ENCODE measurements around the gene RSPO1. TPM values are rescaled to one million over a fixed set of nuclear protein-coding genes. Genes with fewer than 3 reads are reported as not detected.

The RSPO1 gene
- total and polyA plus RNA-seq, 2 donors (not counting 1 experiment from before 2014, with no cell fraction given) = not detected

DNA sequence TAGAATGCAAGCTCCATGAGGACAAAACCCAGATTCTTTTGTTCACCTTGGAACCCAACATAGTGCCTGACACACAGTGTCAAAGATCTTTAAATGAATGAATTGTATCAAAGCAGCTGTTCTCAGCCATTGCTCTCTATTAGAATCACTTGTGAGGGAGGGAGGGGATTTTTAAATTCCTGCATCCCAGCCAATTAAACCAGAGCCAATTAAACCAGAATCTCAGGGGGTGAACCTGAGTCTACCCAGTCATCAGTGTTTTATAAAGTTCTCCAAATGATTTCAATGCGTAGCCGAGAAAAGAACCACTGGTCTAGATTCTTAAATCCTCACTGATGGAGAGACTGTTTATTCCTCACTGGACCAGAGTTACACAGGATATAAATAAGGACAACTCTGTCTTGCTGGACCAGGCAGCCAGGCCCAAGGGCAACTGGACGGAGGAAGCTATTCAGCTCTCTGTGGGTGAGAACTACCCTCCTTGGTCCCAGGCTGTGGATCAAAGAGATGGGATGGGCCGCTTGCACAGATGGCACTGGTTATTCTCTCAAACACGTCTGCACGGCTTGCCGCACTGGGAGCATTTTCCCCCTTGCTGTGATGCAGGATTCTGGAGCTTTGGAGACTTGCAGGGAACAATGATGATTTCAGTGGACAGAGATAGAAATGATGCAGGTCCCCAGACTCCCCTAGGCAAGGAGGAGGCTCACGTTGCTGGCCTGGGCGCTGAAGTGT lies 37.6 kb upstream of the RSPO1 start:
- H3K36me3 ChIP-seq (replicated peaks in 1 of 2; ENCODE audit: control extremely low read depth in 1 of 2, control insufficient read depth in 1 of 2, extremely low read depth in 1 of 2, insufficient read depth in 2 of 2, low read length in 1 of 2) = no peaks in the 10 kb centered on the region
- no peaks in the 10 kb centered on the region for H3K79me2 ChIP-seq (ENCODE audit: control insufficient read depth, insufficient read depth, low read length)
- no peaks in the 10 kb centered on the region for H4K20me1 ChIP-seq (ENCODE audit: control insufficient read depth, insufficient read depth, low read length, poor library complexity, severe bottlenecking)
- no peaks in the 10 kb centered on the region for H3K9me3 ChIP-seq (ENCODE audit: control extremely low read depth in 1 of 3, control insufficient read depth in 2 of 3, insufficient read depth in 1 of 3, low read length in 2 of 3)
- ChIA-PET POLR2A (no interaction called here), CTCF (interaction anchor here (1.2 to 15.6 kb wide), 3 partner anchors 10 to 185 kb away, joined by 3 to 328 read pairs (median 18); no protein-coding TSS in a partner anchor)
- Mint-ChIP-seq H3K4me3 (no peak overlapping the region), H3K27me3 (peaks cover 10% of the 10 kb centered on the region), H3K9me3 (ENCODE audit: insufficient read depth) (no peaks in the 10 kb centered on the region), H3K27ac (peak overlapping the region; percentile 15), H3K4me1 (peaks cover 23% of the 10 kb centered on the region)
- DNase-seq (no peak), ATAC-seq (ENCODE audit: low read depth) (no peak)
- H3K4me3 ChIP-seq (ENCODE audit: control extremely low read depth in 1 of 5, extremely low read depth in 1 of 5, insufficient read depth in 1 of 5, low read depth in 2 of 5, low read length in 4 of 5) = no peak overlapping the region
- no peak overlapping the region for H3K27ac ChIP-seq (ENCODE audit: low read length in 2 of 2)
- peaks cover 0 to 15% (median 0%) of the 10 kb centered on the region in 4 experiments for H3K27me3 ChIP-seq (replicated peaks in 1 of 4; ENCODE audit: control extremely low read depth in 1 of 4, control insufficient read depth in 3 of 4, insufficient read depth in 4 of 4, low read length in 3 of 4)
- TF ChIP-seq, protein P1, sequence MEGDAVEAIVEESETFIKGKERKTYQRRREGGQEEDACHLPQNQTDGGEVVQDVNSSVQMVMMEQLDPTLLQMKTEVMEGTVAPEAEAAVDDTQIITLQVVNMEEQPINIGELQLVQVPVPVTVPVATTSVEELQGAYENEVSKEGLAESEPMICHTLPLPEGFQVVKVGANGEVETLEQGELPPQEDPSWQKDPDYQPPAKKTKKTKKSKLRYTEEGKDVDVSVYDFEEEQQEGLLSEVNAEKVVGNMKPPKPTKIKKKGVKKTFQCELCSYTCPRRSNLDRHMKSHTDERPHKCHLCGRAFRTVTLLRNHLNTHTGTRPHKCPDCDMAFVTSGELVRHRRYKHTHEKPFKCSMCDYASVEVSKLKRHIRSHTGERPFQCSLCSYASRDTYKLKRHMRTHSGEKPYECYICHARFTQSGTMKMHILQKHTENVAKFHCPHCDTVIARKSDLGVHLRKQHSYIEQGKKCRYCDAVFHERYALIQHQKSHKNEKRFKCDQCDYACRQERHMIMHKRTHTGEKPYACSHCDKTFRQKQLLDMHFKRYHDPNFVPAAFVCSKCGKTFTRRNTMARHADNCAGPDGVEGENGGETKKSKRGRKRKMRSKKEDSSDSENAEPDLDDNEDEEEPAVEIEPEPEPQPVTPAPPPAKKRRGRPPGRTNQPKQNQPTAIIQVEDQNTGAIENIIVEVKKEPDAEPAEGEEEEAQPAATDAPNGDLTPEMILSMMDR (IDR thresholded peaks at IDR 0.05) = no peak
- TF ChIP-seq EZH2 (IDR thresholded peaks at IDR 0.05; ENCODE audit: borderline replicate concordance, insufficient read depth, low read depth, low read length, poor library complexity, severe bottlenecking) = no peak
- H3K9ac ChIP-seq (ENCODE audit: low read length) = no peak overlapping the region
- WGBS (ENCODE audit: insufficient coverage) = 84% methylated on average over 8 of the region's 9 CpGs
- intact Hi-C loops (cut with micrococcal nuclease) = no loop called here
- H2AFZ ChIP-seq (ENCODE audit: insufficient read depth, low read depth, low read length, poor library complexity, severe bottlenecking) = no peak overlapping the region
- peaks cover 21 to 26% of the 10 kb centered on the region in 2 donors for H3K4me1 ChIP-seq (ENCODE audit: control insufficient read depth in 2 of 2, insufficient read depth in 2 of 2, low read length in 2 of 2)
- H3K4me2 ChIP-seq (replicated peaks; ENCODE audit: low read depth, low read length, poor library complexity, severe bottlenecking) = no peak overlapping the region

GRCh38 chr1:37671261-37671660 lies 36.6 kb upstream of the RSPO1 start:
- Histone ChIP-seq H2AFZ (ENCODE audit: insufficient read depth, low read depth, low read length, poor library complexity, severe bottlenecking) (no peak overlapping the region), H3K9me3 (ENCODE audit: control extremely low read depth in 1 of 3, control insufficient read depth in 2 of 3, insufficient read depth in 1 of 3, low read length in 2 of 3) (no peaks in the 10 kb centered on the region), H3K4me1 (ENCODE audit: control insufficient read depth in 2 of 2, insufficient read depth in 2 of 2, low read length in 2 of 2) (peaks cover 12 to 16% of the 10 kb centered on the region in 2 donors), H3K27me3 (replicated peaks in 1 of 4; ENCODE audit: control extremely low read depth in 1 of 4, control insufficient read depth in 3 of 4, insufficient read depth in 4 of 4, low read length in 3 of 4) (peaks cover 0 to 15% (median 0%) of the 10 kb centered on the region in 4 experiments), H3K27ac (ENCODE audit: low read length in 2 of 2) (no peak overlapping the region), H3K9ac (ENCODE audit: low read length) (no peak overlapping the region), H3K36me3 (replicated peaks in 1 of 2; ENCODE audit: control extremely low read depth in 1 of 2, control insufficient read depth in 1 of 2, extremely low read depth in 1 of 2, insufficient read depth in 2 of 2, low read length in 1 of 2) (no peaks in the 10 kb centered on the region), H4K20me1 (ENCODE audit: control insufficient read depth, insufficient read depth, low read length, poor library complexity, severe bottlenecking) (no peaks in the 10 kb centered on the region), H3K4me3 (ENCODE audit: control extremely low read depth in 1 of 5, extremely low read depth in 1 of 5, insufficient read depth in 1 of 5, low read depth in 2 of 5, low read length in 4 of 5) (no peak overlapping the region), H3K4me2 (replicated peaks; ENCODE audit: low read depth, low read length, poor library complexity, severe bottlenecking) (no peak overlapping the region), H3K79me2 (ENCODE audit: control insufficient read depth, insufficient read depth, low read length) (no peaks in the 10 kb centered on the region)
- WGBS (ENCODE audit: insufficient coverage) = 82% methylated on average over 4 of the region's 6 CpGs
- ChIA-PET POLR2A (no interaction called here), CTCF (interaction anchor here (4.2 kb wide), 1 partner anchor 11 kb away, joined by 18 read pairs; no protein-coding TSS in a partner anchor)
- H3K9me3 Mint-ChIP-seq (ENCODE audit: insufficient read depth) = no peaks in the 10 kb centered on the region
- peaks cover 13% of the 10 kb centered on the region for H3K4me1 Mint-ChIP-seq
- intact Hi-C loops (cut with micrococcal nuclease) = no loop called here
- peaks cover 10% of the 10 kb centered on the region for H3K27me3 Mint-ChIP-seq
- TF ChIP-seq, protein P1 (IDR thresholded peaks at IDR 0.05) = no peak
- no peak for TF ChIP-seq EZH2 (IDR thresholded peaks at IDR 0.05; ENCODE audit: borderline replicate concordance, insufficient read depth, low read depth, low read length, poor library complexity, severe bottlenecking)
- DNase-seq = no peak
- H3K27ac Mint-ChIP-seq = peak overlapping the region; percentile 50
- no peak for ATAC-seq (ENCODE audit: low read depth)
- no peak overlapping the region for H3K4me3 Mint-ChIP-seq

All from B cell (primary cell).